ENCODE data around the gene SAMSN1. TPM values are rescaled to one million over a fixed set of nuclear protein-coding genes. Genes with fewer than 3 reads are reported as not detected.

SAMSN1 gene
- total and polyA plus RNA-seq, 9 of the 15 experiments (the other 6 are each of a cell fraction or from before 2014, with no cell fraction given), result 101 to 223 (median 159) TPM

DNA sequence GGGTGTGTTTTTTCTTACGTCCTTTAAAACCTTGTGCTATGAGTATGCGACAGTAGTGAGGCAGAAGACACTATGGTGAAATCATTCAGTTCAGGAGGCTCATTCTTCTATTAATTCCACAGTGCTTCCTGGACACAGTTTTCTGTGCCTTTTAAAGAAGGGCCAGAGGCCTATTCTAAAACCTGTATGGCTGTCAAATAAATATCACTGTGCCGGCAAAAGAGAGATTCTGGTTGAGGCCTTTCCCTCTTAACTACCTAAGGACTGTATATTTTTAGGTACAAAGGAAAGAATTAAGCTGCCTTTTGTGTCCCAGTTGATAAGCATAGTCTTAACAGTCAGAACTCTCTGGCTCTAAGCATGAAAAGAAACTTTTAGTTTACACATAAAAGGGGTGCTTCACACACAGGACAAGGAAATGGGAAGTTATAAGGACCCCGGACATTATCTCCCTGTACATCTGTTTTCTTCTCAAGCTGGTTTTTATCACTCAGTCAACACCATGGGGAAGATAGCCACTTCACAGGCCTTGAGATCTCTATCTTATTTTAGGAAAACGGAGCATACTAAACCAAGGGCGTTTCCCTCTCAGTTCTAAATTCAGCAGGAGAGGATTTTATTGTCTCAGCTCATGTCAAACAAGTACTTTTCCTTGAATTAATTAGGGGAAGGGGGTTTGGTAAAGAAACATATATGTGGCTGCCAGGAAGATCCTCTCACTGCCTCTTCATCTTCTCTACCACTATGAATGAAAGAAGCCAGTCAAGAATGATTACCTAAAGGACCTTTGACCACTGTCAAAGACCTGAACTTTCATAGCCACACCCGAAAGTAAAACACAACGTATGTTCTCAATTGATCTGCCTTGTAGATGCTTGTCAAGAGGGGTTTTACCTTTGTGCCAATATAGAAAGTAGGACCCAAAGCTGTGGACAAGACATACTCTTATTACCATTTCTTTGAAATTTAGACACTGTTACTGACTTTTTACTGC is 91.8 kb downstream of the SAMSN1 start (continued):
- TF ChIP-seq FOXA3 (CRISPR knock-in tag; conservative IDR thresholded peaks at IDR 0.05 in 1 of 2, IDR thresholded peaks at IDR 0.05 in 1 of 2) (peak in 1 of 2 experiments; percentile 91; a peak in 2 of 4 replicates), ARHGAP35 (IDR thresholded peaks at IDR 0.05; ENCODE audit: partially characterized antibody) (no peak), MYBL2 (IDR thresholded peaks at IDR 0.05; ENCODE audit: low read depth) (no peak; the same call in 1 of the 2 replicates), MYBL2 (CRISPR knock-in tag; IDR thresholded peaks at IDR 0.05; ENCODE audit: borderline replicate concordance) (no peak), PTTG1 (tag; IDR thresholded peaks at IDR 0.05; ENCODE audit: low read depth) (no peak), POLR2A (conservative IDR thresholded peaks at IDR 0.05) (no peak), NR2C2 (CRISPR knock-in tag; IDR thresholded peaks at IDR 0.05) (no peak), NR2C2 (tag; IDR thresholded peaks at IDR 0.05) (no peak; the same call in 1 of the 2 replicates), ZNF232 (CRISPR knock-in tag; IDR thresholded peaks at IDR 0.05) (no peak), ZZZ3 (IDR thresholded peaks at IDR 0.05) (no peak), HNRNPUL1 (IDR thresholded peaks at IDR 0.05; ENCODE audit: low read length) (no peak), CXXC5 (CRISPR knock-in tag; IDR thresholded peaks at IDR 0.05) (peak; percentile 75), ZNF41 (CRISPR knock-in tag; conservative IDR thresholded peaks at IDR 0.05) (no peak), ADNP (tag; IDR thresholded peaks at IDR 0.05) (peak; percentile 45; the same call in 1 of the 2 replicates), TFAM (CRISPR knock-in tag; conservative IDR thresholded peaks at IDR 0.05) (no peak), ZNF197 (CRISPR knock-in tag; IDR thresholded peaks at IDR 0.05; ENCODE audit: low read depth) (peak; percentile 89; the same call in 1 of the 2 replicates), VEZF1 (CRISPR knock-in tag; IDR thresholded peaks at IDR 0.05) (peak; percentile 51), TARDBP (IDR thresholded peaks at IDR 0.05) (peak; percentile 88; the same call in 1 of the 2 replicates), ATF3 (IDR thresholded peaks at IDR 0.05) (no peak), ATF3 (CRISPR knock-in tag; conservative IDR thresholded peaks at IDR 0.05) (no peak), MCM7 (IDR thresholded peaks at IDR 0.05) (no peak), ZNF668 (CRISPR knock-in tag; IDR thresholded peaks at IDR 0.05) (no peak), ARNT (IDR thresholded peaks at IDR 0.05) (peak in 1 of 2 experiments; percentile 86; a peak in 2 of 4 replicates)
- TF ChIP-seq, protein P1, sequence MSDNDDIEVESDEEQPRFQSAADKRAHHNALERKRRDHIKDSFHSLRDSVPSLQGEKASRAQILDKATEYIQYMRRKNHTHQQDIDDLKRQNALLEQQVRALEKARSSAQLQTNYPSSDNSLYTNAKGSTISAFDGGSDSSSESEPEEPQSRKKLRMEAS (CRISPR knock-in tag; IDR thresholded peaks at IDR 0.05), result no peak
- TF ChIP-seq, protein P2, sequence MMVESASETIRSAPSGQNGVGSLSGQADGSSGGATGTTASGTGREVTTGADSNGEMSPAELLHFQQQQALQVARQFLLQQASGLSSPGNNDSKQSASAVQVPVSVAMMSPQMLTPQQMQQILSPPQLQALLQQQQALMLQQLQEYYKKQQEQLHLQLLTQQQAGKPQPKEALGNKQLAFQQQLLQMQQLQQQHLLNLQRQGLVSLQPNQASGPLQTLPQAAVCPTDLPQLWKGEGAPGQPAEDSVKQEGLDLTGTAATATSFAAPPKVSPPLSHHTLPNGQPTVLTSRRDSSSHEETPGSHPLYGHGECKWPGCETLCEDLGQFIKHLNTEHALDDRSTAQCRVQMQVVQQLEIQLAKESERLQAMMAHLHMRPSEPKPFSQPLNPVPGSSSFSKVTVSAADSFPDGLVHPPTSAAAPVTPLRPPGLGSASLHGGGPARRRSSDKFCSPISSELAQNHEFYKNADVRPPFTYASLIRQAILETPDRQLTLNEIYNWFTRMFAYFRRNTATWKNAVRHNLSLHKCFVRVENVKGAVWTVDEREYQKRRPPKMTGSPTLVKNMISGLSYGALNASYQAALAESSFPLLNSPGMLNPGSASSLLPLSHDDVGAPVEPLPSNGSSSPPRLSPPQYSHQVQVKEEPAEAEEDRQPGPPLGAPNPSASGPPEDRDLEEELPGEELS (CRISPR knock-in tag; IDR thresholded peaks at IDR 0.05; ENCODE audit: borderline replicate concordance), result no peak

All from K562 (cell line).